Kidney (tissue), 14 donors: Measurements from ENCODE around the gene SNAPIN. TPM values are rescaled to one million over a fixed set of nuclear protein-coding genes. Genes with fewer than 3 reads are reported as not detected.
A peak's percentile ranks its signal among the peaks of the same experiment; 100 is the strongest.

Experiments
- DNase-seq, 5 donors: peaks; one replicate each; pipeline ENCODE4 v3.0.0-alpha.2; 2013 to 2020
- FAIRE-seq: peaks from 2 replicates; lab custom pipeline; 2012; peaks lifted over from hg19 to GRCh38; lab: Jason Lieb, UNC
- H3K27ac ChIP-seq, 2 donors: one replicate each; pipeline ENCODE4 v1.7.0; 2013; ENCODE audit warnings: low read depth in 2 of 2, low read length in 2 of 2, inconsistent platforms in 1 of 2
- H3K27me3 ChIP-seq: one replicate; pipeline ENCODE4 v1.7.1; 2013; ENCODE audit warnings: low read length, inconsistent platforms; ENCODE audit not compliant: control insufficient read depth, insufficient read depth
- H3K36me3 ChIP-seq, 3 donors: one replicate each; pipeline versions ENCODE4 v1.7.0 to v1.7.1; 2013; ENCODE audit warnings: low read length in 3 of 3, control low read depth in 1 of 3, inconsistent platforms in 1 of 3; ENCODE audit not compliant: insufficient read depth in 3 of 3, control insufficient read depth in 2 of 3
- H3K4me1 ChIP-seq, 3 donors: one replicate each; pipeline versions ENCODE4 v1.7.0 to v1.7.1; 2013; ENCODE audit warnings: low read length in 3 of 3, inconsistent platforms in 1 of 3, low read depth in 1 of 3; ENCODE audit not compliant: control insufficient read depth in 2 of 3, insufficient read depth in 2 of 3
- H3K4me3 ChIP-seq, 3 donors: one replicate each; pipeline versions ENCODE4 v1.7.0 to v1.8.1; 2013; ENCODE audit warnings: low read length in 3 of 3, control low read depth in 1 of 3, inconsistent platforms in 1 of 3
- H3K9ac ChIP-seq, 3 donors: one replicate each; pipeline versions ENCODE4 v1.7.0 to v1.7.1; 2013; ENCODE audit warnings: low read length in 3 of 3, control low read depth in 1 of 3, inconsistent platforms in 1 of 3
- H3K9me3 ChIP-seq, 3 donors: one replicate each; pipeline versions ENCODE4 v1.7.0 to v1.7.1; 2013; ENCODE audit warnings: low read length in 3 of 3, control low read depth in 1 of 3, inconsistent platforms in 1 of 3; ENCODE audit not compliant: control insufficient read depth in 2 of 3, insufficient read depth in 1 of 3
- CTCF ChIP-seq: IDR thresholded peaks from 3 replicates; pipeline ENCODE4 v1.5.1; 2012; ENCODE audit warnings: mild to moderate bottlenecking, moderate library complexity, borderline replicate concordance; ENCODE audit not compliant: insufficient read depth; ENCODE audit errors: extremely low read depth
- intact Hi-C: fragments of 100-400 bp; cut with DNase I; formaldehyde crosslinking; loops from one replicate; pipeline ENCODE4 v1.11.1; 2022
- polyA plus RNA-seq: library from polyadenylated mRNA; stranded (reverse); fragments of 350-450 nt; fragmentation: Illumina TruSeq; extraction: RNeasy Lipid Tissue Mini Kit (QIAGEN cat#74804); gene quantifications from one replicate; pipeline ENCODE4 v1.2.3, GENCODE V29; 2014; ENCODE audit warnings: low read depth, low replicate concordance; ENCODE audit not compliant: insufficient read depth
- total RNA-seq: library from RNA; stranded (reverse); fragmentation: NEBNext Ultra II Directional; extraction: Animal tissue kit (Norgen Biotek cat#: 25700); gene quantifications from one replicate; pipeline ENCODE4 v1.2.1, GENCODE V29; 2021
- donor health status: control.
- donor health status: control.
- donor health status: control.
- donor health status: control.
- donor health status: control.
- donor health status: DM: yes; HTN: yes; CAD: no.
- donor health status: Normal renal cell carcinoma (clear cell type).

The SNAPIN gene
- total and polyA plus RNA-seq, 2 donors from 2014 or later, result 46.2 to 59.8 TPM

DNA sequence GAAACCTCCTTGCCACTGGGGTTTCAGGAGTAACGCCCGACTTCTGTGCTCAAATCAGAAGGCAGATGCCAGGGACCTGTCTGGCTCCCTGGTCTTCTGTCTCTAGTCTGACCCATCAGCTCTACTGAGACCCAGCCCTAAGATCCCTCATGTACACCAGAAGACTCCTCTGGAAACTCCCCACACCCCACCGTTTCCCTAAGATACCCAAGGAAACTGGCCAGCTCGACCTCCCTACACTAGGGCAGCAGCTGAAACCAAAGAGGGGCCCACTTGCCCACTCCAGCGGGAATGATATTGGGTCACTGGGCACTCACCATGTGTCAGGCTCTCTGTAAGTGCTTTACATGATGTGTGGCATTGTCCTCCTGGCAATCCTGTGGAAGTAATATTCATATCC is 45.1 kb upstream of the SNAPIN start:
- no peaks in the 10 kb centered on the region for H3K27me3 ChIP-seq
- no peaks in the 10 kb centered on the region for H3K36me3 ChIP-seq
- no peak for TF ChIP-seq CTCF
- FAIRE-seq (no peak), DNase-seq (peak in 1 of 5 donors; percentile 29)
- peak overlapping the region; percentile 82 to 90 for H3K27ac ChIP-seq
- H3K4me3 ChIP-seq, result peak overlapping the region in 1 of 3 donors; percentile 80
- intact Hi-C loops, result no loop called here
- H3K4me1 ChIP-seq, result peaks cover 7 to 27% (median 23%) of the 10 kb centered on the region in 3 donors
- H3K9me3 ChIP-seq, result no peaks in the 10 kb centered on the region
- peak overlapping the region in 1 of 3 donors; percentile 92 for H3K9ac ChIP-seq

- H3K27ac ChIP-seq, result no peak overlapping the region
- intact Hi-C loops, result no loop called here
- no peaks in the 10 kb centered on the region for H3K27me3 ChIP-seq
- DNase-seq, result peak in 1 of 5 donors; percentile 37
- H3K36me3 ChIP-seq, result no peaks in the 10 kb centered on the region
- peaks cover 7 to 23% (median 20%) of the 10 kb centered on the region in 3 donors for H3K4me1 ChIP-seq
- no peak for FAIRE-seq
- TF ChIP-seq CTCF, result no peak
- H3K4me3 ChIP-seq, result no peak overlapping the region
- peak overlapping the region in 1 of 3 donors; percentile 10 for H3K9ac ChIP-seq
- no peaks in the 10 kb centered on the region for H3K9me3 ChIP-seq
Measured at GRCh38 chr1:153614189-153614900, 44.2 kb upstream of the SNAPIN start.

GRCh38 chr1:153614906-153615305 is 43.6 kb upstream of the SNAPIN start:
- TF ChIP-seq CTCF, result no peak
- Histone ChIP-seq H3K27ac (no peak overlapping the region), H3K27me3 (no peaks in the 10 kb centered on the region), H3K36me3 (no peaks in the 10 kb centered on the region), H3K4me3 (no peak overlapping the region), H3K9me3 (no peaks in the 10 kb centered on the region), H3K4me1 (peaks cover 7 to 20% (median 16%) of the 10 kb centered on the region in 3 donors), H3K9ac (no peak overlapping the region)
- FAIRE-seq, result no peak
- peak in 1 of 5 donors; percentile 56 for DNase-seq
- intact Hi-C loops, result no loop called here
